ENCODE data around the gene CCNF. TPM values are rescaled to one million over a fixed set of nuclear protein-coding genes. Genes with fewer than 3 reads are reported as not detected.

The CCNF gene
- total and polyA plus RNA-seq, 12 donors, result 0.71 to 5.4 (median 2.2) TPM

- Histone ChIP-seq H3K27me3 (no peaks in the 10 kb centered on the region), H3K9me3 (replicated peaks in 1 of 3) (no peaks in the 10 kb centered on the region), H3K27ac (no peak overlapping the region), H3K4me3 (no peak overlapping the region), H3K36me3 (replicated peaks in 1 of 2) (peaks cover 0 to 5% of the 10 kb centered on the region in 2 donors), H3K4me1 (replicated peaks in 1 of 2) (peaks cover 0 to 12% of the 10 kb centered on the region in 2 donors)
- intact Hi-C loops (cut with DNase I), result no loop called here
- TF ChIP-seq, protein P1, sequence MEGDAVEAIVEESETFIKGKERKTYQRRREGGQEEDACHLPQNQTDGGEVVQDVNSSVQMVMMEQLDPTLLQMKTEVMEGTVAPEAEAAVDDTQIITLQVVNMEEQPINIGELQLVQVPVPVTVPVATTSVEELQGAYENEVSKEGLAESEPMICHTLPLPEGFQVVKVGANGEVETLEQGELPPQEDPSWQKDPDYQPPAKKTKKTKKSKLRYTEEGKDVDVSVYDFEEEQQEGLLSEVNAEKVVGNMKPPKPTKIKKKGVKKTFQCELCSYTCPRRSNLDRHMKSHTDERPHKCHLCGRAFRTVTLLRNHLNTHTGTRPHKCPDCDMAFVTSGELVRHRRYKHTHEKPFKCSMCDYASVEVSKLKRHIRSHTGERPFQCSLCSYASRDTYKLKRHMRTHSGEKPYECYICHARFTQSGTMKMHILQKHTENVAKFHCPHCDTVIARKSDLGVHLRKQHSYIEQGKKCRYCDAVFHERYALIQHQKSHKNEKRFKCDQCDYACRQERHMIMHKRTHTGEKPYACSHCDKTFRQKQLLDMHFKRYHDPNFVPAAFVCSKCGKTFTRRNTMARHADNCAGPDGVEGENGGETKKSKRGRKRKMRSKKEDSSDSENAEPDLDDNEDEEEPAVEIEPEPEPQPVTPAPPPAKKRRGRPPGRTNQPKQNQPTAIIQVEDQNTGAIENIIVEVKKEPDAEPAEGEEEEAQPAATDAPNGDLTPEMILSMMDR (IDR thresholded peaks at IDR 0.05), result no peak
- no peak for TF ChIP-seq POLR2A (IDR thresholded peaks at IDR 0.05)
- WGBS, 4 donors, result 83 to 88% (median 84%) methylated on average over 10 to 13 of the region's 13 CpGs
- no peak for DNase-seq
These were observed 28.0 kb downstream of the CCNF start for GRCh38 chr16:2457267-2457666.

DNA sequence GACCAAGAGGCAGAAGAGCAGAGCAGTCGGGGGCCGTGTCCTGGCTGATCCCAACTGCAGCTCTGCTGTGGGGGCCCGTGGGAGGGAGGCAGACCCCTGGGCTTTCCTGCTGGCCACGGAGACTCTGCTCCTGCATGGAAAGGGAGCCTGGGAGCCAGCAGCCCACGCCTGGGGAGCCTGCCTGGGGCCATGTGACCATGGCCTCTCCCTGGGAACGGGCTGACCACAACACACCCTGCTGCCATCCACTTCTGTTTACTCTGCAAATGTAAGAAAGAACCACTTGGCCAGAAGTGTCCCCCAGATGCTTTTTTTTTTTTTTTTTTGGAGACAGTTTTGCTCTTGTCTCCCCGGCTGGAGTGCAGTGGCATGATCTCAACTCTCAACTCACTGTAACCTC, 28.7 kb downstream of the CCNF start:
- Histone ChIP-seq H3K27me3 (no peaks in the 10 kb centered on the region), H3K9me3 (replicated peaks in 1 of 3) (no peaks in the 10 kb centered on the region), H3K36me3 (replicated peaks in 1 of 2) (peaks cover 0 to 5% of the 10 kb centered on the region in 2 donors), H3K4me3 (no peak overlapping the region), H3K27ac (no peak overlapping the region), H3K4me1 (replicated peaks in 1 of 2) (peaks cover 0 to 12% of the 10 kb centered on the region in 2 donors)
- no peak for TF ChIP-seq POLR2A (IDR thresholded peaks at IDR 0.05)
- TF ChIP-seq, protein P1 (IDR thresholded peaks at IDR 0.05), result no peak
- no peak for DNase-seq
- intact Hi-C loops (cut with DNase I), result no loop called here
- 84 to 89% (median 87%) methylated on average over 5 to 7 of the region's 7 CpGs for WGBS, 4 donors

DNA sequence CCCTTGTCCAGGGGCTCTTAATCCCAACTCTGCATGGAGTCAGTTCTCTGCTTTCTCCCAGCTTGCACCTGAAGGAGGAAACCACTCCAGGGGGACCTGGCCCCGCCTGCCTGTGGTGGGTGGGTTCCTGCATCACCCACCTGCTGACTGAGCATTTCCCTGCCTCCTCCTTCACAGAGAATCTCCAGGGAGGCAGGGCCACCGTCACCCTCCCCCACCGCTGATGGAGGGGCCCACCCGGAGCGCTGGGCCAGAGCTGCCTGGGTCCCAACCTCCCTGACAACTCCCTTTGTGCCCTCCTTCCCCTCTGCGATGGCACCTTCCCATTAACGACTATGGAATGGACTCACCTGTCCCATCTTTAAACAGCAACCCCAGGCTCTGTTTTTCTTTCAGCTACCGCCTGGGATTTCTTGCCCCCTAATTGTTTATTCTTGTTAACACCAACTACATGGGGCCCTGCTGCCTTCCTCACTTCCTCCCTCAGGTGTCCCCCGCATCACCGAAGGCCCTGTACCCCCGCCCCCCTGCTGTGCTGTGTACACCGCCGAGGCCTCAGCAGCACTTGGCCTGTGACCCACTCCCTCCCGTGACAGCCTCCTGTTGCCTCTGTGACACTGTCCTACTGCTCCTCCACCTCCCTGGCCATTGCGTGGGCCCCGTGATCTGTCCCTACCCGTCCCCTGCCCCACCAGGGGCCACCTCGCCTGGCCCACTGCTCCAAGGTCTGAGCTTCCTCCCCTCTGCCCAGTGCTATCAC, 29.8 kb downstream of the CCNF start:
- no peaks in the 10 kb centered on the region for H3K9me3 ChIP-seq (replicated peaks in 1 of 3)
- no peaks in the 10 kb centered on the region for H3K27me3 ChIP-seq
- DNase-seq, result no peak
- H3K27ac ChIP-seq, result no peak overlapping the region
- H3K36me3 ChIP-seq (replicated peaks in 1 of 2), result no peaks in the 10 kb centered on the region
- 20 to 28% (median 23%) methylated on average over 11 to 18 of the region's 18 CpGs for WGBS, 4 donors
- intact Hi-C loops (cut with DNase I), result no loop called here
- peak overlapping the region in 3 of 4 donors; percentile 6 to 67 (median 41) for H3K4me3 ChIP-seq
- TF ChIP-seq, protein P1 (IDR thresholded peaks at IDR 0.05), result no peak
- no peak for TF ChIP-seq POLR2A (IDR thresholded peaks at IDR 0.05)
- H3K4me1 ChIP-seq (replicated peaks in 1 of 2), result peaks cover 0 to 12% of the 10 kb centered on the region in 2 donors

DNA sequence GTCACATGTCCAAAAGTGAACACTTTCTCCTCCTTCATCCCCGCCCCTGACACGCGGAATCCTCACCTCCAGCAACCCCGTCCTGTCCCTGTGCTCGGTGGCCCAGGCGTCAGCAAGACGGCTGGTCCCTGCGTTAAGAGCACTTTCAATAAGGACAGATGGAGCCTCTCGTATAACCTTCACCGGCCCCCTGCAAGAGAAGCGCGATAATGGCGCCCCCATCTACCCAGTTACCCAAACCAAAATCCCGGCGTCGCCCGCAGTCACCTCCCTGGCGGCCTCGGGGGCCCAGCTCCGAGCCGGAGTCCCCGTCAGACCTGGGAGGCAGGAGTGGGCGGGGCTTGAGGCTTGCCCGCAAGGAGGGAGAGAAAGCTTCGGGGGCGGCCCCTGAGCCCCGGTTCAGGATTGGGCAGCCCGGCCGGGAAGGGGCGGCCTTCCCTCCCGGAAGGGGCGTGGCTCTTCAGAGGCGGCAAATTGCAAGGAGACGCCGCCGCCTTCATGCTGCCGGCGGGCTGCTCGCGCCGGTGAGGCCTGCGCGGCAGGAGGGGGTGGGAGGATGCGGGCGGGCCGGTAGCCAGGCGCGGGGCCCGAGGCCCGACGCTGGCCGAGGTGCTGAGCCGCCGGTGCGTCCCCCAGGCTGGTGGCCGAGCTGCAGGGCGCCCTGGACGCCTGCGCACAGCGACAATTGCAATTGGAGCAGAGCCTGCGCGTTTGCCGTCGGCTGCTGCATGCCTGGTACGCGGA, 30.6 kb downstream of the CCNF start, which contains the start of gene TEDC2:
TSS of gene TEDC2 (plus strand) at position 463 of the 744 bp plus-strand sequence. CDS start at position 499, 36 bp downstream.
- no peak for TF ChIP-seq POLR2A (IDR thresholded peaks at IDR 0.05)
- TF ChIP-seq, protein P1 (IDR thresholded peaks at IDR 0.05), result no peak
- Histone ChIP-seq H3K4me1 (replicated peaks in 1 of 2) (peaks cover 0 to 12% of the 10 kb centered on the region in 2 donors), H3K9me3 (replicated peaks in 1 of 3) (no peaks in the 10 kb centered on the region), H3K36me3 (replicated peaks in 1 of 2) (no peaks in the 10 kb centered on the region), H3K27me3 (no peaks in the 10 kb centered on the region), H3K27ac (peak within 1 kb of the TSS in 1 of 5 donors; percentile 44), H3K4me3 (peak within 1 kb of the TSS in 3 of 4 donors; percentile 6 to 67 (median 41))
- intact Hi-C loops (cut with DNase I), result no loop called here
- DNase-seq, result peak; percentile 95 to 98 (median 96)
- 0% methylated on average over 20 to 66 of the region's 66 CpGs for WGBS, 4 donors
